GM19468 (cell line): Measurements from ENCODE around the gene UTP3.
"Not testable (repeated sequence)": the region's sequence is repeated elsewhere in the genome, so short reads cannot be mapped to it uniquely, and the experiment has no call there.

ENCODE experiments used
- ATAC-seq: cut with Tn5 transposase; IDR thresholded peaks from one replicate; pipeline ENCODE4 v1.9.1; 2021; ENCODE audit warnings: mild to moderate bottlenecking, moderate library complexity, moderate number of reproducible peaks; ENCODE audit not compliant: unreplicated experiment; ENCODE audit errors: extremely low read depth

Gene UTP3

DNA sequence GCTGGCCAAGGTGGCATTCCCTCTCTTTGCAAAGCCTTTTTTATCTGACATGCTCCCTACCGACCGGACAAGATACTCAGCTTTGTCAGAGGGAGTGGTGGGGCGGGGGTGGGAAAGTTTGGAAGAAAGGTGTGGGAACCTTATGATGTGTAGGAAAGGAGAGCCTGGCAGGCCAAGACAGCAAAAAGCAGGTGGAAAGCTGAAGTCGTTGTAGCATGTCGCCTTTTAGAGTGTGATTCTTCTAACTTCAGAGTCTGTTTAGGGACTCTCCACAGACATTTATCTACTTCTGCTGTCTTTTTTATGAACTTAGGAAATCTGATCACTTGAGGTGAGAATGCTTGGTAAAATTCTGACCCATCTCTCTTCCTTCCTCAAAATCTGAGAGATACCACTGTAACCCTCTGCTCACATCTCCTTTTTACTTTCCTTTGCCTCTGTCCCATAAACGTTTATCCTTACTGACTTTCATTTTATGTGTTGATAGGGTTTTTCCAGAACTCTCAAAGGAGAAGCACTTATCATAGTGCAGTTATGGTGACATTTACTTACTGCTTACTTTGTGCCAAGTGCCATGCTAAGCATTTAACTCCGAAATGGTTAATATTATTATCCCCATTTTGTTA is 25.2 kb downstream of the UTP3 start:
- ATAC-seq = peak; percentile 12

DNA sequence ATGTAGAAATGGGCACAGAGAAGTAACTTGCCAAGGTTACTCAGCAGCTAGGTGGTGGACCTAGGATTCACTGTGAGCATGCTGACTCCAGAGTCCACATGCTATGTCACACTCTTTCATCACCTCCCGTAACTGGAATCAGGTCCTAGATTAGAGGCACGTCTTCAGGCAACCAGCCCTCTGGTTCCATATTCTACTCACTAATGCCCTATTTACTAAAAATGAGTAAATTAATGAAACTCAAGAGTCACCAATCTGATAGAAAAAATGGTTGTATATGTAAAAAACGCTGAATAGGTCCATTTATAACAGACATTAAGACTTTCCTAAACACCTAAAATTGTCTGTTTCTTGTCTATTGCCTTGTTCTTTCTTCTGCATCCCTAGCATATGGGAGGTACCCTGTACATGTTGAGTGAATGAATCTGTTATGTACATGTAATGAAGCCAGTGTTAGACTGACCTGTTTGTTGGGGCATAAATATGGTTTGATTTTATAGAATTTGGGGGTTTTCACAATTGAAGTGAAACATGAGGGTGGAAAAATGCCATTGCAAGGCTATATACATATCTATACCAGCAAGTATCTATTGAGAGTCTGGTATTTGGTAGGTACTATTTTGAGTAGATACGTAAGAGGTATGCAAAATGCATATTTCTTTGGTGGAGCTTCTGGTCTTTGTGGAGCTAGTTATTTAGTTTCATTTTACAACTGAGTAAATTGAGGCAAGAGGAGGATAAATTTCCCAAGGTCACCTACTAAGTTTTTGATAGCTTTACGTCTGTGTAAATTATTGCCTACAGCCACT is 26.0 kb downstream of the UTP3 start:
- no peak for ATAC-seq

DNA sequence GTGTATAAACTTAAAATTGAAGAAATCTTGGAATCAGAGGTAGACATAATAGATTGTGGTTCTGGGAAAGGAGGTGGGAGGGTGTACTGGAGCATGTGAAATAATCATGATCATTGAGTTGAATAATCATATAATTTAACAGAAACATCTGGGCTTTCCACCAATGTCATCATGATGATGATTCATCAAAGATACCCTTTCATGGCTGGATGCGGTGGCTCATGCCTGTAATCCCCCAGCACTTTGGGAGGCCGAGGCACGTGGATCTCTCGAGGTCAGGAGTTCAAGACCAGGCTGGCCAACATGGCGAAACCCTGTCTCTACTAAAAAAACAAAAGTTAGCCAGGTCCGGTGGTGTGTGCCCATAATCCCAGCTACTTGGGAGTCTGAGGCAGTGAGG is 26.8 kb downstream of the UTP3 start:
- ATAC-seq = no peak

DNA sequence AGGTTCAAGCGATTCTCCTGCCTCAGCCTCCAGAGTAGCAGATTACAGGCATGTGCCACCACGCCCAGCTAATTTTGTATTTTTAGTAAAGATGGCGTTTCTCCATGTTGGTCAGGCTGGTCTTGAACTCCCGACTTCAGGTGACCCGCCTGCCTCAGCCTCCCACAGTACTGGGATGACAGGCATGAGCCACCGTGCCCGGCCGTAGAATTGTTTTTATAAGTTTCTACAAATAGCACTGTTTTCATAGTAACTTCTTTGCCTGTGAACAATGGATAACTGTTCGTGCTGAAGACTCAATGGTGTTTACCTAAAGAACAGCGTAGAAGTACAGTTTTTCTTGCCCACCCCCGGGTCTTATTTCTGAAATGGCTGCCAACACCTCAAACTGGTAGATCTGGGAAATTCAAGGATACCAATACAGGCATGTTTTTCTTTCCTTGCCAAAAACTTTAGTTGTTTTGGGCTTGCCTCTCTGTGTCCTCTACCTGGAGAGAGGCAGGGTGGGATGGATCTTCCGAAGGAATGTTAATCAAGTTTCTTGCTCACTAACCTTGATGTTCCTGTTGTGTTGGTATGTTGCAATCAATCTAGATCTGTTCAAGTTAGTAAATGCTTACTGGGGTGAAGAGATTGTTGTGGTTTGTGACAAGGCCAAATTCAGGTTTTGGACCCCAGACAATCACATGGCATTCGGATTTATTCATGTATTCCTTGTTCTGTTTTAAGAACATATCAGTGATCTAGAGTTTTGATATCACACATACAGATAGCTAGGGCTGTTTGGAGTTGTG is 30.7 kb downstream of the UTP3 start:
- ATAC-seq = no peak

DNA sequence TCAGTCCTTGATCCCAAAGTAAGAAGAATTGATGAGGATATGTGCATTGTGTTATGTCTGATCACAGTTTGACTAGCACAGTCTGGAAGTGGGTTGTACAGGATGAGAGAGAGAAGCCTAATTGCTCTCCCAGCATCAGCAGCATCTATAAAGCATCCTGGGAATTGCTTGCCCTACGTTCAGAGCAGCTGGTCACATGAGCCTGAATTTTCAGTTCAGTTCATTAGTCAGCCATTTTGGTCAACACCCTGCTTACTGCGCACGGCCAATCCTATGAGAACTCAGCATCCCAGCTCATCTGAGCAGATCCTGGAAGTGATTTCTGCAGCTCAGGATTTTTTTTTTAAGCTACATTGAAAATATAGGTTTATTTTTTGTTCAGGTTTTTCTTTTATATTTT is 33.4 kb downstream of the UTP3 start, which contains the start of gene RUFY3:
TSS of gene RUFY3 (plus strand) at position 218 of the 400 bp plus-strand sequence. CDS start 610 bp downstream, outside the sequence.
- no peak for ATAC-seq

DNA sequence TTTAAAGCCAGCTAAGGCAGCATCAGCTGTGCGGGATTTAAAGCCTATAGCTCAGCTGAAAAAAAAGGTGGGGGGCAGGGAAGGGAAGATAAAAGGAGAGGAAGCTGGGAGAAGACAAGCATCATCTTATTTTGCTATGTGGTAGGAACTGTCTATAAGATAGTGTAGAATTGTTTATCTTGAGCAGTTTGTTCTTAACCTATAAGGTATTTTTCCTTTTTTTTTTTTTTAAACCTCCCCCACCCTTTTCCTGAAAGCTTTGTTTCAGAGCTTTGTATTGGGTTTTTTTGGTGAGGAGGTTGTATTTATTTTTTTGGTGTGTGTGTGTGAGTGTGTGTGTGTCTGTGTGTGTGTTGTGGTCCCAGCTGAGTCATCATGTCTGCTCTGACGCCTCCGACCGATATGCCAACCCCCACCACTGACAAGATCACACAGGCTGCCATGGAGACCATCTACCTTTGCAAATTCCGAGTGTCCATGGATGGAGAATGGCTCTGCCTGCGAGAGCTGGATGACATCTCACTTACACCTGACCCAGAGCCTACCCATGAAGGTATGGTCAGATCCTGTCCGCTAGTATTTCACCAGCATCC is 34.0 kb downstream of the UTP3 start:
- no peak for ATAC-seq

DNA sequence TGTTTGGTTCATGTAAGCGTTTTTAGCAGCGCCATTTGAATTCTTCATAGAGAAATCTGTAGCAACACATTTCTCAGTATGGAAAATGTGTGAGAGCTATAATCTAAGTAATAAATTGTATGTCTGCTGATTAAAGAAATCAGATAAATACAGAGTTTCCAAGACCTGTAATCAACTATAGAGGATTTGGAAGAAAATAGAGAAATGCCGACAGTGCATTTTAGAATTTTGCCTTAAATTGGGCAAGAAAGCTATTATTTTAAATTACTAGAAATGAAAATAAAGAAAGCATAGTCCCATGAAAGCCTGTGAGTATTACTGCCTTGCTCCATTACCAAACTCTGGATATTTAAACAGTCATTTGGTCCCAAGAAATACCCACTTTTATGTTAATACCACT is 36.1 kb downstream of the UTP3 start:
- no peak for ATAC-seq

DNA sequence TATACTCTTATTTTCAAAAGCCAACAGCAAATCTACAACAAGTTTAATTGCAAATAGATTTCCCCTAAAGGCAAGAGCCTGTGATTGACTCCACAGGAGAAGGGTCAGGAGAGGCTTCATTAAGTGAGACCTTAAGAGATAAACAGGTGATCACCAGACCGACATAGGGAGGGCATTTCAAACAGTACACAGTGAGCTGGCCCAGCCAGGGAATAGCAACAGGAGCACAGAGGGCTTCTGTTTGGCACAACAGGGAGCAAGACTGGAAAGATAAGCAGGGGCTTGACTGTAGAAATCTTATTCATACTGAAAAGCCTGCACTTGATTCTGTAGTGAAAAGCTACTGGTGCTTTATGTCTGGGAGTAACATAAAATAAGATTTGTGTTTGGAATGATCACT is 37.3 kb downstream of the UTP3 start:
- ATAC-seq = no peak

DNA sequence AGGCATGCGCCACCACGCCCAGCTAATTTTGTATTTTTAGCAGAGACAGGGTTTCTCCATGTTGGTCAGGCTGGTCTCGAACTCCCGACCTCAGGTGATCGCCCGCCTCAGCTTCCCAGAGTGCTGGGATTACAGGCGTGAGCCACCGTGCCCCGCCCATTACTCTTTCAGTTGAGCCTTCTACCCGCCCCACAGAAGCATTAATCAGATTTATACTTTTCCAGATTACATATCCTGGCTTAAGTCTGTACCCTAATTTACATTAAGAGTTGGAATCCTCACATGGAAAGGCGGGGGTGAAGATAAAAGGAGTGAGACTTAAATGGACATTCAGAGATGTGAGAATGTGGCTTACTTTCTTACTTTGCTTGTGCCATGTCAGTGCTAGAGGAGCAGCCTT is 38.2 kb downstream of the UTP3 start:
- ATAC-seq = not testable (repeated sequence)

DNA sequence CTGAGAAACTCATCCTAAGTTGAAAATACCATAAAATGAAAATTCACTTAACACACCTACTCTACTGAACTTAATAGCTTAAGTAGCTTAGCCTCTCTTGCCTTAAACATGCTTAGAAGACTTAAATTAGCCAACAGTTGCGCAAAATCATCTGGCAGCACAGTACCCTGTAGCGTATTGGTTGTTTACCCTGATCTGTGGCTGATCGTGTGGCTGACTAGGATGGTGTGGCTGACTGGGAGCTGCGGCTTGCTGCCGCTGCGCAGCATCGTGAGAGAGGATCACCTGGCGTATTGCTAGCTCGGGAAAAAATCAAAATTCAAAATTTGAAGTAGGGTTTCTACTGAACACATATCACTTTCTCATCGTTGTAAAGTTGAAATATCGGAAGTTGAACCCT is 39.8 kb downstream of the UTP3 start:
- no peak for ATAC-seq

DNA sequence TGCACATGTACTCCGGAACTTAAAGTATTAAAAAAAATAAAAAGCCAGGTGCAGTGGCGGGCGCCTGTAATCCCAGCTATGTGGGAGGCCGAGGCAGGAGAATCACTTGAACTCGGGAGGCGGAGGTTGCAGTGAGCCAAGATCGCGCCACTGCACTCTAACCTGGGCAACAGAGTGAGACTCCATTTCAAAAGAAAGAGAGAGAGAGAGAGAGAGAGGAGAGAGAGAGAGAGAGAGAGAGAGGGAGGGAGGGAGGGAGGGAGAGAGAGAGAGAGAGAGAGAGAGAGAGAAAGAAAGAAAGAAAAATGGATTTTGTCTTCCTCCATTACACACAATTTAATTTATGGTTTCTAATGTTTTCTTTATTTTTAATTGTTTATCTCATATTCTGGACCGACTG is 44.5 kb downstream of the UTP3 start:
- ATAC-seq = not testable (repeated sequence)

DNA sequence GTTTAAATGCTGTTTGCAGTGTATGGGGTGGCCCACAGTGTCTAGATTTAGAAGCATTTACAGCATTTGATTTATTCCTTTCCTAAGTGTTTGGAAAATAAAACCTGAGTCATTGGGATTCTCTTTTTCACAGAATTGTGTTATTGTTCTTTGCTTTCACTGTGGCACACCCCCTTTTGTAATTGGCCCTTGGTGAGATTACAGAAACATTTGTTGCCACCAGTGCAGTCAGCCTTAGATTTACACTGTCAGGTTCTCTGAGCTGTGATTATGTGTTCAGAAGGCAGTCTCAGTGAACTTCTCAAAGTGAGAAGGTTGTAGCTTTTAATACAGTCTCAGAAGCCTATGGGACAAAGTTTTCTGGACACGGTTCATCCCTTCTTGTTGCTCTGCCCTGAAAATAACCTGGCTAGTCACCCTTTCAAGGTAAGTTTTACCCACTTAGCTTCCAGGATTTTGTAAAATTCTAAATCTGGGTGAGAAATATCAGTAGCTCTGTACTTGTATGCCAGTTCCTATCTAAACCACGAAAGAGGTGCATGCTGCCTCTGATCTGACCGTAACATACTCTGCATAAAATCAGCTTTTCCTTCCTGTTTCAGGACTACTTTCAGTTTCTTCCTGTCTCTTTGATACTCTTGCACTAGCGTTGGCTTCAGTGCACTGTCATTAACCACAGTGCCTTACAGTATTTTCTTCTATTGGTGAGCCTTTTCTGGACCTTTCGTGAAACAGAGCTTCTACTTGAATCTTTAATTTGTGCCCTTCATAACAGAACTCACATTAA is 46.0 kb downstream of the UTP3 start:
- ATAC-seq = peak; percentile 93

DNA sequence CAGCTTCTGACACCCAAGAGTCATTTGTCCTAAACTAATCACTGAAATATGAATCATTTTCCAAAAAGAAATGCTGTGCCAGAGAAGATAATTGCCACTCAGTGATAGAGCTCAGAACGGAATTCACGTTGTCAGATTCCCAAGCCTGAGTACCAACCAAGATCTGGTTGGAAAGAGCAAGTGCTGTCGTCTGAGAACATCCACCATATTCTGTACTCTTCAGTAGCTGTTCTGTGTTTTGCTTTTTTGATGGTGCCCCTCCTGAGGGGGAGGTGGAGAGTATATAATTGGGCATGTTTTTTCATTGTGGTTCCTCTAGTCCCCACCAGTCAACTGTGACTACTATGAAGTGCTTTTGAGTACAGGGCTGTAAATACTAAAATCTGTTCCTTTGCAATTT is 46.6 kb downstream of the UTP3 start:
- ATAC-seq = no peak

DNA sequence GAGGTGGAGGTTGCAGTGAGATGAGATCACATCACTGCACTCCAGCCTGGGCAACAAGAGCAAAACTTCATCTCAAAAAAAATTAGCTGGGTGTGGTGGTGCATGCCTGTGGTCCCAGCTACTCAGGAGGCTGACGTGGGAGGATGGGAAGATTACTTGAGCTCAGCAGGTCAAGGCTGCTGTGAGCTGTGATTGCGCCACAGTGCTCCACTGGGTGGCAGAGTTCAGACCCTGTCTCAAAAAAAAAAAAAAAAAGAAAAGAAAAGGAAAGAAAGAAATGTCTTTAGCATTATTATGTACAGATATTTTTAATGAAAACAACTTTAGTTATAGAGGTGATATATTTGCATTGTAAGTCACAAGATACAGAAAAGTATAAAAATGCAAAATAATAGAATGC is 47.6 kb downstream of the UTP3 start:
- not testable (repeated sequence) for ATAC-seq

DNA sequence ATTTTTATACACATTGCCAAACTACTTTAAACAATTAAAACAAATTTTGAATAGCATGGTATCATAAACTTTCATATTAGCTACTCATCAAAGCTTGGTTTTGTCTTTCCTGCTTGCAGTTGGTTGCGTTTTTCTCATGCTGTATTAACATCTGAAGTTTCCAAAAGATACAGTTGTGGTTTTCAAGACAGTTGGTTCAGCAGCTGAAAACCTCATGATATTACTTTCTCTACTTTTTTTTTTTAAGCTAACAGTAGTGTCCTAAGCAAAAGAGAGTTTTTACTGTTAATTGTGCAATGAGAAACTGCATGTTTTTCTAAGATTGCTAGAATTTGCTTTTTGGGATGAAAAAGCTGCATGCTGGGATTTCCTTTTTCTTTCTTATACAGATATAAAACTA is 48.7 kb downstream of the UTP3 start:
- no peak for ATAC-seq

DNA sequence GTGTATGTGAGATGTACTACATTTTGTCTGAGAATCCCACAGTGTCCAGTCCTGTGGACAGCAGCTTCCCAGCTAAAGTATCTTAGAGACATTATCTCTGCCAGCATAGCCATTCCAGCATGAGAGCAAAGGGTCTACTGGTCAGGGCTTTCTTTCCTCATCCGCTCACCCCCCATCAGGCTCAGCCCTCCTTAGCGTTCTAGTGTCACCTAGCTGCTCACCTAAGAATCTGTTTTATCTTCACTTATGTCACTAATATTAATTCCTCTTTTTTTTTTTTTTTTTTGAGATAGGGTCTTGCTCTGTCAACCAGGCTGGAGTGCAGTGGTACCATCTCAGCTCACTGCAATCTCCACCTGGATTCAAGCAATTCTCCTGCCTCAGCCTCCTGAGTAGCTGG is 49.1 kb downstream of the UTP3 start:
- ATAC-seq = no peak

DNA sequence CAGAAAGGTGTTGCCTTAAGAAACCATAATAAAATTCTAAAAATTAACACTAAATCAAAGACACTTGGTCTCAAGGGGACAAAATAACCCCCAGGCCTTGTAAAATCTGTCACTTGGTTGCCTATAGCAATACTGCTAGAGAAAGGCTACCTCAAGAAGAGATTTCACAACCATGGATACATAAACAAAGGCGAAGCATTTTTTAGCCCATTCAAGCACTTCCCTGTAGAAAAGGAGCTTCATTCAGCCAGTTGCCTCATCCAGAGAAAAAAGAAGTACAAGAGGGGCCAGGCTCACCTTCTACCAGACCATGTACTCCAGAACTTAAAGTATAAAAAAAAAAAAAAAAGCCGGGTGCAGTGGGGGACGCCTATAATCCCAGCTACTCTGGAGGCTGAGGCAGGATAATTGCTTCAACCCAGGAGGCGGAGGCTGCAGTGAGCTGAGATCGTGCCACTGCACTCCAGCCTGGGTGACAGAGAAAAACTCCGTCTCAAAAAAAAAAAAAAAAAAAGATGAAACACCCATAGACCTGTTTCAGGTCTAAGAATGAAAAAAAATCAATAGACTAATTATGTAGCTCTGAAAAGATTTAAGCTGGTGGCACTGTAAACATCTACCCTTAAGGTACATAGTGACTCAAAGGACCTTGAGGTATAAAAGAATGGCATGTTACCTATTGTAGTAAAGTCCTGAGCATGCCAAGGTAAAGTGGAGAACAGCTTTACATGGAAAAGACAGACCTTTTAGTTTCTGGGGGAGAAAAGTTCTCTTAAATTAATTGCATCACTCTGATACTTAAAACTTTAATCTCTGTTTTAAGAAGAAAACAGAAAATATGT is 51.4 kb downstream of the UTP3 start:
- ATAC-seq = no peak
